ENCODE results near the gene WWC2.

DNA sequence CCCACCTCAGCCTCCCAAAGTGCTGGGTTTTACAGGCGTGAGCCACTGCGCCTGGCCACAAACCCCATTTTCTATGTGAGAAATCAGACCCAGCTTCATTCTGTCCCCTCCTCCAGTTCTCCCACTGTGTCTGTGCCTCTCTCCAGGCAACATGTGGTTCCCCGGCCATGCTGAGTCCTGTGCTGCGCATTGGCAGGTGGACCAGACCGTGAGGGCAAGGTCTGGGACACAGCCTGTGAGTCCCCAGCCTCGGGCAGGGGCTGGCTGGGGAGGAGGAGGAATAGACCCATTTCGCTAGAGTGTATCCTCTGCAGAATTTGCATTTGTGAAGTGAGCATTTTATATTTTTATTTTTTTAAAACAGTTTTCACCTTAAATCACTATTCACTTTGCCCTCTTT lies 244.7 kb downstream of the WWC2 start:
- TF ChIP-seq, protein P1, sequence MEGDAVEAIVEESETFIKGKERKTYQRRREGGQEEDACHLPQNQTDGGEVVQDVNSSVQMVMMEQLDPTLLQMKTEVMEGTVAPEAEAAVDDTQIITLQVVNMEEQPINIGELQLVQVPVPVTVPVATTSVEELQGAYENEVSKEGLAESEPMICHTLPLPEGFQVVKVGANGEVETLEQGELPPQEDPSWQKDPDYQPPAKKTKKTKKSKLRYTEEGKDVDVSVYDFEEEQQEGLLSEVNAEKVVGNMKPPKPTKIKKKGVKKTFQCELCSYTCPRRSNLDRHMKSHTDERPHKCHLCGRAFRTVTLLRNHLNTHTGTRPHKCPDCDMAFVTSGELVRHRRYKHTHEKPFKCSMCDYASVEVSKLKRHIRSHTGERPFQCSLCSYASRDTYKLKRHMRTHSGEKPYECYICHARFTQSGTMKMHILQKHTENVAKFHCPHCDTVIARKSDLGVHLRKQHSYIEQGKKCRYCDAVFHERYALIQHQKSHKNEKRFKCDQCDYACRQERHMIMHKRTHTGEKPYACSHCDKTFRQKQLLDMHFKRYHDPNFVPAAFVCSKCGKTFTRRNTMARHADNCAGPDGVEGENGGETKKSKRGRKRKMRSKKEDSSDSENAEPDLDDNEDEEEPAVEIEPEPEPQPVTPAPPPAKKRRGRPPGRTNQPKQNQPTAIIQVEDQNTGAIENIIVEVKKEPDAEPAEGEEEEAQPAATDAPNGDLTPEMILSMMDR (IDR thresholded peaks at IDR 0.05): no peak
- no peak for TF ChIP-seq POLR2A (IDR thresholded peaks at IDR 0.05)
